Measurements from ENCODE around the gene CSH2.
"Not testable (repeated sequence)": the region's sequence is repeated elsewhere in the genome, so short reads cannot be mapped to it uniquely, and the experiment has no call there.

Gene CSH2

DNA sequence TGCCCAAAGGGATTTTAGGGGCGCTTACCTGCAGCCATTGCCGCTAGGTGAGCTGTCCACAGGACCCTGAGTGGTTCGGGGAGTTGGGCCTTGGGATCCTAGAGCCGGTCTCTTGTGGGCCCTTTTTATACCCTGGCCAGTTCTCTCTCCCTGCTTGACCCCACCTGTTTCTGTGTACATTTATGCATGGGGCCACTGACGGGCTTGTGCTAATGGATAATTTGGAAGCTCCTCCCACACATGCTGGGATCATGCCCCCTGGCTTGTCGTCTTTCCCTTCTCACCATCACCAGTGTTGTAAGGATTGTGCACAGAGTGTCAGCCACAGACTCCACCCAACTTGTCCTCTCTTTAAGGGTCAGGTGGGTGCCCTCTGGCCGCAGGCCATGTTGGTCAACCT lies at the start of gene CSH2:
Gene CSH2 (minus strand): TSS at position 101 of the 400 bp plus-strand sequence. CDS start 63 bp downstream, at position 38.
- DNase-seq: not testable (repeated sequence)

DNA sequence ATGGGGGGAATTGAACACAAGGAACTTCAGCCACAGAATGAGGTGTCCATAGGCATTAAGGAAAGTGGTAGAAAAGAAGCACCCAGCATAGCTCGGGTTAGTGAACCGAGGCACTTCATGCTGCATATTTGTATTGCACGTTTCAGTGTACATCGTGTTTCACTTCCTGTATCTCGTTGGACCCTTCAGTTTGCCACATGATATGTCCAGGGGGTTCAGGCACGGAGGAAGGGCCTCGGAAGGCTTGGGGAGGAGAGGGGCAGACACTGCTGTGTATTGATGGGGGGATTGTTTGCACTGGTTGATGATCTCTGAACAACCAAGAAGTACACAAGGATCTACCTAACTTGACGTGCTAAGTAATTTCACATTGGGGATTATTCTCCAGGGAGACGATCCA lies 48.9 kb upstream of the CSH2 start:
- DNase-seq: not testable (repeated sequence)

DNA sequence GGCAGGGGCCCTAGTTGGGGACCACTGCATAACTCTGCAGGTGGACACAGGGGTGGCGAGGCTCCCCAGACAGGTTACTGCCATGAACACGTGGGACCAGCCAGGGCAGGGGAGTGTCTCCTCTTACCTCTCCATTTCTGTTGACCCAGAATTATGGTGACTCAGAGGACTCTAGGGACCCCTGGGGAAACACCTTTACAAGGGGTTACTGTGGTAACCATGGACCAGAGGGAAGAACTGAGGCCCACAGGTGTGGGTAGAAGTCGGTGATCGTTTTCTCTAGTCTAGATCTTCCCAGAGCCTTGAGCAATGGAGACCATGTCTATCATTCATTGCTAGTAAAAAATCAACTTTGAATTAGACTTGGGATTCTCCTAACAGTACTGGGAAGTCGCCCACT lies 47.3 kb upstream of the CSH2 start:
- not testable (repeated sequence) for DNase-seq

- DNase-seq: not testable (repeated sequence)
Measured at GRCh38 chr17:63920050-63920449, 46.6 kb upstream of the CSH2 start.

DNA sequence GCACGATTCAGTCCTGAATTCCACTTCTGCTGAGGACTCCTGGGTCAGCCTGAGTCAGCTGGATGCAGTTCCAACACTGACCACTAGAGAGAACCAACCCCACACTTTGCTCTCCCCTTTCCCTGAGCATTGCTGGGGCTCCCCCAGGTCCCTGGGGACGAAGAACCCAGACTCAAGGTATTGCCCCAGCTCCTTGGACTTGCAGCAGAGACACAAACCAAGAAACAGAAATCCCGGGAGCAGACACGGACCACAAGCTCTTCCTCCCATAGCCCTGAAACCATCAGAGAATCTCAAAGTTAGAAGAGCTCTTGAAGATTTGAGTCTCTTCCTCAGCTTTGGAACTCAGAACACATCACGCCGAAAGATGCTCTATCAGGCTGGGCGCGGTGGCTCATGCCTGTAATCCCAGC lies 45.8 kb upstream of the CSH2 start:
- peak; percentile 42 for DNase-seq

DNA sequence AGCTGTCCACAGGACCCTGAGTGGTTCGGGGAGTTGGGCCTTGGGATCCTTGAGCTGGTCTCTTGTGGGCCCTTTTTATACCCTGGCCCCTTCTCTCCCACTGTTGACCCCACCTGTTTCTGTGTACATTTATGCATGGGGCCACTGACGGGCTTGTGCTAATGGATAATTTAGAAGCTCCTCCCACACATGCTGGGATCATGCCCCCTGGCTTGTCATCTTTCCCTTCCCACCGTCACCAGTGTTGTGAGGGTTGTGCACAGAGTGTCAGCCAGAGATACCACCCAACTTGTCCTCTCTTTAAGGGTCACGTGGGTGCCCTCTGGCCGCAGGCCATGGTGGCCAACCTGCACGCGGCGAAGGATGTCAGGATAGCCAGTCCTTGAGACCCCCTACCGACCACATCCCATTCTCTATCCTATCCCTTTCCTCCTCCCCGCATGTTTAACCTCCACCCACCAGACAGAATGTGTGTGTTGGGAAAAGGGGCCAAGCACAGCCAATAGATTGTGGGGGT lies 45.4 kb upstream of the CSH2 start, which contains the start of gene GH1:
Gene GH1 (minus strand): TSS at position 51 of the 517 bp plus-strand sequence. CDS start 63 bp downstream, outside the sequence.
- DNase-seq: not testable (repeated sequence)

GRCh38 chr17:63918305-63918704 lies 44.8 kb upstream of the CSH2 start:
- DNase-seq: no peak

GRCh38 chr17:63917646-63918045 lies 44.2 kb upstream of the CSH2 start:
- no peak for DNase-seq

GRCh38 chr17:63917206-63917605 lies 43.7 kb upstream of the CSH2 start:
- DNase-seq: not testable (repeated sequence)

GRCh38 chr17:63916566-63917185 lies 43.2 kb upstream of the CSH2 start:
- DNase-seq: no peak

GRCh38 chr17:63915753-63916152 lies 42.3 kb upstream of the CSH2 start:
- not testable (repeated sequence) for DNase-seq

DNA sequence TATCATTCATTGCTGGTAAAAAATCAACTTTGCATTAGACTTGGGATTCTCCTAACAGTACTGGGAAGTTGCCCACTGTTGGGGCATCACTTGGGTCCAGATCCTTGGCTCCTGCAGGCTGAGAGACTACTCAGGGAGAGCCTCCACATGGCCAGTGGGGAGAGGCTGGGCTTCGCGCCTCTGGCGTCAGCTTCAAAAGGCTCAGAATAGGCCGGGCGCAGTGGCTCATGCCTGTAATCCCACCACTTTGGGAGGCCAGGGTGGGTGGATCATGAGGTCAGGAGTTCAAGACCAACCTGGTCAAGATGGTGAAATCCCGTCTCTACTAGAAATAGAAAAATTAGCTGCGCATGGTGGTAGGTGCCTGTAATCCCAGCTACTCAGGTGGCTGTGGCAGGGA lies 41.0 kb upstream of the CSH2 start:
- DNase-seq: no peak

GRCh38 chr17:63911657-63912100 lies 38.2 kb upstream of the CSH2 start:
- DNase-seq: peak; percentile 10

GRCh38 chr17:63911041-63911635 lies 37.7 kb upstream of the CSH2 start, which contains the start of gene CSHL1:
TSS of gene CSHL1 (minus strand) at chr17:63911258. CDS start at chr17:63911196, 62 bp downstream.
- no peak for DNase-seq

GRCh38 chr17:63910096-63910495 lies 36.6 kb upstream of the CSH2 start:
- no peak for DNase-seq

- not testable (repeated sequence) for DNase-seq
Measured at GRCh38 chr17:63909586-63909985, 36.1 kb upstream of the CSH2 start.

DNA sequence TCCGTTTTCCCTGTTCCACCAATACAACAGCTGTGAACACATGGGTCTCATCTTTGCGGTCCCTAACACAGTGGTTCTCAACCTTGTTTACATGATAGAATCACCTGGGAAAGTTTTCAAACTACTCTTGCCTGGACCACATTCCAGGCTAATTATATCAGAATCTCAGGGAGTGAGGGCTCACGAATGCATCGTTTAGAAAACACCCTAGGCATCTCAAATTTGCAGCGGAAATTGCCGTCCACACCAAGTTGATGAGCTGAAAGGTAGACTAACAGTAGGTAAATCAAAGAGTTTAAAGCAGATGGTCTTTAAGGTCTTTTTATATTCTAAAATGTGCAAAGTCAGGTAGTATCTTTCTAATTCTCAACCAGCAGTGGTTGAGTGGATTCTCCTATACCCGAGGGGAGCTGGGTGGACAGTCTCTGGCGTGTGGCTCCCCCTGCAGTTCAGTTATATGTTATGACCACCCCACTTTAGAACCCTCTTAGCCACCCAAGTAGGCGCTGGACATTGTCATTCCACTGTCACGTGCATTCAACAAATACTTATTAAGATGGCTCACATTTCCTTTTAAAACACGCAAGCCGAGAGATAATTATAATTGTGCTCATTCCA lies 33.8 kb upstream of the CSH2 start:
- DNase-seq: not testable (repeated sequence)

DNA sequence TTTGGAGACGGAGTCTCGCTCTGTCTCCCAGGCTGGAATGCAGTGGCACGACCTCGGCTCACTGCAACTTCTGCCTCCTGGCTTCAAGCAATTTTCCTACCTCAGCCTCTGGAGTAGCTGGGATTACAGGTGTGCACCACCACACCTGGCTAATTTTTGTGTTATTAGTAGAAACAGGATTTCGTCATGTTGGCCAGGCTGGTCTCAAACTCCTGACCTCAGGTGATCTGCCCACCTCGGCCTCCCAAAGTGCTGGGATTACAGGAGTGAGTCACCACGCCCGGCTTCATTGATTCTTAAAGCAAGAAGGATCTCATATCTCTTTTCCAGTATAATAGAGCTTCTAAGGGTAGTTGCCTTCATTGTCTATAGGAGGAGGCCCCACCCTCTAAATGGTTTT lies 31.3 kb upstream of the CSH2 start:
- DNase-seq: not testable (repeated sequence)

- DNase-seq: not testable (repeated sequence)
Measured at GRCh38 chr17:63903787-63904201, 30.3 kb upstream of the CSH2 start.

GRCh38 chr17:63901971-63902370 lies 28.5 kb upstream of the CSH2 start:
- not testable (repeated sequence) for DNase-seq

- not testable (repeated sequence) for DNase-seq
Measured at GRCh38 chr17:63898899-63899798, 25.7 kb upstream of the CSH2 start.
